HepG2 (cell line): ENCODE results near the gene KXD1. TPM values are rescaled to one million over a fixed set of nuclear protein-coding genes. Genes with fewer than 3 reads are reported as not detected.
A peak's percentile ranks its signal among the peaks of the same experiment; 100 is the strongest.

Experiments used
- ARID2 ChIP-seq: sonication (generic); formaldehyde crosslinking; IDR thresholded peaks from 2 replicates; pipeline ENCODE4 v1.8.1; 2022; ENCODE audit warnings: mild to moderate bottlenecking, missing genetic modification reagents, borderline replicate concordance
- ARNT ChIP-seq: fragments of 450-650 bp; IDR thresholded peaks from 2 replicates; pipeline ENCODE4 v1.6.1; 2017
- ATM ChIP-seq: fragments of 450-650 bp; IDR thresholded peaks from 2 replicates; pipeline ENCODE4 v1.7.1; 2017; ENCODE audit warnings: mild to moderate bottlenecking, borderline replicate concordance
- BCL6 ChIP-seq: IDR thresholded peaks from 2 replicates; pipeline ENCODE4 v1.6.1; 2016; ENCODE audit warnings: missing genetic modification reagents, missing compliant biosample characterization
- CBX2 ChIP-seq, 2 experiments: fragments of 200-600 bp in 1 of 2; sonication (generic); formaldehyde crosslinking in 1 of 2; IDR thresholded peaks; 2 replicates each; pipeline versions ENCODE4 v1.7.0 to v1.8.1; 2018 to 2022; ENCODE audit warnings: low read depth in 2 of 2, low read length in 1 of 2, mild to moderate bottlenecking in 1 of 2, missing genetic modification reagents in 1 of 2
- CBX5 ChIP-seq: sonication (generic); formaldehyde crosslinking; IDR thresholded peaks from 2 replicates; pipeline ENCODE4 v1.4.0; 2020; ENCODE audit warnings: missing genetic modification reagents, borderline replicate concordance
- CEBPB ChIP-seq: IDR thresholded peaks from 2 replicates; pipeline ENCODE4 v1.6.1; 2011; ENCODE audit warnings: low read depth, low read length, improper control_type of control experiment, borderline replicate concordance
- ESRRA ChIP-seq: sonication (generic); formaldehyde crosslinking; IDR thresholded peaks from 2 replicates; pipeline ENCODE4 v1.5.1; 2020; ENCODE audit warnings: mild to moderate bottlenecking, low read depth, missing genetic modification reagents
- FOXA3 ChIP-seq: IDR thresholded peaks from 2 replicates; pipeline ENCODE4 v1.6.1; 2016; ENCODE audit warnings: missing genetic modification reagents, missing compliant biosample characterization
- GTF3A ChIP-seq: sonication (generic); formaldehyde crosslinking; conservative IDR thresholded peaks from 2 replicates; pipeline ENCODE4 v1.4.0; 2020; ENCODE audit warnings: mild to moderate bottlenecking, missing genetic modification reagents
- HOXA5 ChIP-seq: sonication (generic); formaldehyde crosslinking; IDR thresholded peaks from 2 replicates; pipeline ENCODE4 v1.4.0; 2020; ENCODE audit warnings: missing genetic modification reagents
- KDM3A ChIP-seq: IDR thresholded peaks from 2 replicates; pipeline ENCODE4 v1.6.1; 2018; ENCODE audit warnings: low read depth, missing compliant biosample characterization
- KLF15 ChIP-seq: sonication (generic); formaldehyde crosslinking; IDR thresholded peaks from 2 replicates; pipeline ENCODE4 v1.8.1; 2023; ENCODE audit warnings: borderline replicate concordance, mild to moderate bottlenecking, inconsistent platforms, missing genetic modification reagents, mixed read lengths
- MED13 ChIP-seq: sonication (generic); formaldehyde crosslinking; IDR thresholded peaks from 2 replicates; pipeline ENCODE4 v1.5.0; 2020; ENCODE audit warnings: missing genetic modification reagents
- NFE2L1 ChIP-seq: sonication (generic); formaldehyde crosslinking; IDR thresholded peaks from 2 replicates; pipeline ENCODE4 v1.4.0; 2020; ENCODE audit warnings: missing genetic modification reagents, mild to moderate bottlenecking, borderline replicate concordance
- POLR2A ChIP-seq, 2 experiments: IDR thresholded peaks; 2 replicates each; pipeline ENCODE4 v1.6.1; 2011; ENCODE audit warnings: low read depth in 2 of 2, low read length in 2 of 2, mild to moderate bottlenecking in 1 of 2, moderate library complexity in 1 of 2; ENCODE audit not compliant: insufficient read depth in 1 of 2
- SATB2 ChIP-seq: sonication (generic); formaldehyde crosslinking; IDR thresholded peaks from 2 replicates; pipeline ENCODE4 v1.5.0; 2020; ENCODE audit warnings: missing genetic modification reagents
- ZBTB10 ChIP-seq: sonication (generic); formaldehyde crosslinking; IDR thresholded peaks from 2 replicates; pipeline ENCODE4 v1.4.0; 2020; ENCODE audit warnings: missing genetic modification reagents, borderline replicate concordance
- ZBTB21 ChIP-seq: sonication (generic); formaldehyde crosslinking; IDR thresholded peaks from 2 replicates; pipeline ENCODE4 v1.4.0; 2020; ENCODE audit warnings: missing genetic modification reagents
- ZFP36 ChIP-seq: fragments of 150-350 bp; IDR thresholded peaks from 2 replicates; pipeline ENCODE4 v1.6.1; 2018; ENCODE audit warnings: borderline replicate concordance, low read length, low read depth; ENCODE audit not compliant: partially characterized antibody
- ZNF143 ChIP-seq: sonication (generic); formaldehyde crosslinking; IDR thresholded peaks from 2 replicates; pipeline ENCODE4 v1.4.0; 2020; ENCODE audit warnings: missing genetic modification reagents
- ZNF567 ChIP-seq: sonication (generic); formaldehyde crosslinking; IDR thresholded peaks from 2 replicates; pipeline ENCODE4 v1.8.1; 2023; ENCODE audit warnings: mild to moderate bottlenecking, missing genetic modification reagents, borderline replicate concordance
- ZNF660 ChIP-seq: sonication (generic); formaldehyde crosslinking; IDR thresholded peaks from 2 replicates; pipeline ENCODE4 v1.5.1; 2020; ENCODE audit warnings: mild to moderate bottlenecking, low read depth, missing genetic modification reagents, borderline replicate concordance
- polyA plus RNA-seq, 8 experiments: library from polyadenylated mRNA; depleted of rRNA in 3 of 8; stranded (reverse) in 7 of 8; unstranded in 1 of 8; fragments of >200 nt; fragmentation: Illumina TruSeq in 4 of 8; extraction: Trizol in 4 of 8; gene quantifications; 2 replicates each; pipeline versions ENCODE4 v1.2.1 to v1.2.3, GENCODE V29; 2011 to 2016; ENCODE audit warnings: low read depth in 4 of 8, missing spikeins in 1 of 8, mixed read lengths in 1 of 8; ENCODE audit not compliant: insufficient read depth in 1 of 8
- total RNA-seq, 5 experiments: library from RNA; depleted of rRNA; stranded (reverse); fragments of >200 nt; fragmentation: Illumina TruSeq; extraction: Trizol; gene quantifications; 2 replicates each; pipeline ENCODE4 v1.2.3, GENCODE V29; 2016; ENCODE audit warnings: low read depth in 1 of 5
- TF ChIP-seq, protein P1 (sequence below): sonication (generic); formaldehyde crosslinking; IDR thresholded peaks from 2 replicates; pipeline ENCODE4 v1.4.0; 2020; ENCODE audit warnings: mild to moderate bottlenecking, missing genetic modification reagents, borderline replicate concordance
- TF ChIP-seq, protein P2 (sequence below): conservative IDR thresholded peaks from 2 replicates; pipeline ENCODE4 v1.6.1; 2018; ENCODE audit warnings: missing genetic modification reagents

KXD1 gene
- total and polyA plus RNA-seq, 2 of the 13 experiments (the other 11 are each of a cell fraction or from before 2014, with no cell fraction given) = 44.6 to 143 TPM

- peak; percentile 80; the same call in 1 of the 2 replicates for TF ChIP-seq GTF3A
- TF ChIP-seq ZFP36 = no peak
- no peak for TF ChIP-seq ZNF660 (CRISPR knock-in tag)
- peak; percentile 66; the same call in 1 of the 2 replicates for TF ChIP-seq ZNF143 (CRISPR knock-in tag)
- TF ChIP-seq ESRRA (CRISPR knock-in tag) = peak; percentile 91
- no peak for TF ChIP-seq ZBTB10 (CRISPR knock-in tag)
- peak; percentile 67; the same call in 1 of the 2 replicates for TF ChIP-seq KLF15 (CRISPR knock-in tag)
- no peak for TF ChIP-seq ATM
- no peak for TF ChIP-seq ARNT
- peak; percentile 73 for TF ChIP-seq BCL6
- TF ChIP-seq FOXA3 (CRISPR knock-in tag) = peak; percentile 87
- no peak for TF ChIP-seq ARID2 (CRISPR knock-in tag)
- TF ChIP-seq SATB2 (CRISPR knock-in tag) = no peak; the same call in 1 of the 2 replicates
- TF ChIP-seq, protein P1, sequence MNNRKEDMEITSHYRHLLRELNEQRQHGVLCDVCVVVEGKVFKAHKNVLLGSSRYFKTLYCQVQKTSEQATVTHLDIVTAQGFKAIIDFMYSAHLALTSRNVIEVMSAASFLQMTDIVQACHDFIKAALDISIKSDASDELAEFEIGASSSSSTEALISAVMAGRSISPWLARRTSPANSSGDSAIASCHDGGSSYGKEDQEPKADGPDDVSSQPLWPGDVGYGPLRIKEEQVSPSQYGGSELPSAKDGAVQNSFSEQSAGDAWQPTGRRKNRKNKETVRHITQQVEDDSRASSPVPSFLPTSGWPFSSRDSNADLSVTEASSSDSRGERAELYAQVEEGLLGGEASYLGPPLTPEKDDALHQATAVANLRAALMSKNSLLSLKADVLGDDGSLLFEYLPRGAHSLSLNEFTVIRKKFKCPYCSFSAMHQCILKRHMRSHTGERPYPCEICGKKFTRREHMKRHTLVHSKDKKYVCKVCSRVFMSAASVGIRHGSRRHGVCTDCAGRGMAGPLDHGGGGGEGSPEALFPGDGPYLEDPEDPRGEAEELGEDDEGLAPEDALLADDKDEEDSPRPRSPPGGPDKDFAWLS (CRISPR knock-in tag) = peak; percentile 34; the same call in 1 of the 2 replicates
- peak; percentile 68 to 88; a peak in 3 of 4 replicates for TF ChIP-seq POLR2A (IDR thresholded peaks at IDR 0.05; ENCODE audit: insufficient read depth in 1 of 2, low read depth in 2 of 2, low read length in 2 of 2)
- peak; percentile 100 for TF ChIP-seq ZBTB21 (CRISPR knock-in tag)
- TF ChIP-seq MED13 (CRISPR knock-in tag) = peak; percentile 66; the same call in 1 of the 2 replicates
- TF ChIP-seq, protein P2, sequence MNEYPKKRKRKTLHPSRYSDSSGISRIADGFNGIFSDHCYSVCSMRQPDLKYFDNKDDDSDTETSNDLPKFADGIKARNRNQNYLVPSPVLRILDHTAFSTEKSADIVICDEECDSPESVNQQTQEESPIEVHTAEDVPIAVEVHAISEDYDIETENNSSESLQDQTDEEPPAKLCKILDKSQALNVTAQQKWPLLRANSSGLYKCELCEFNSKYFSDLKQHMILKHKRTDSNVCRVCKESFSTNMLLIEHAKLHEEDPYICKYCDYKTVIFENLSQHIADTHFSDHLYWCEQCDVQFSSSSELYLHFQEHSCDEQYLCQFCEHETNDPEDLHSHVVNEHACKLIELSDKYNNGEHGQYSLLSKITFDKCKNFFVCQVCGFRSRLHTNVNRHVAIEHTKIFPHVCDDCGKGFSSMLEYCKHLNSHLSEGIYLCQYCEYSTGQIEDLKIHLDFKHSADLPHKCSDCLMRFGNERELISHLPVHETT = peak; percentile 94
- no peak for TF ChIP-seq ZNF567 (CRISPR knock-in tag)
- TF ChIP-seq KDM3A = peak; percentile 97
- no peak for TF ChIP-seq CBX2 (IDR thresholded peaks at IDR 0.05; ENCODE audit: low read depth, low read length)
- TF ChIP-seq CBX2 (CRISPR knock-in tag; IDR thresholded peaks at IDR 0.05; ENCODE audit: low read depth) = no peak
- peak; percentile 97; the same call in 1 of the 2 replicates for TF ChIP-seq CBX5 (CRISPR knock-in tag)
- TF ChIP-seq NFE2L1 (CRISPR knock-in tag) = no peak
- peak; percentile 71 for TF ChIP-seq HOXA5 (CRISPR knock-in tag)
- peak; percentile 55; the same call in 1 of the 2 replicates for TF ChIP-seq CEBPB
Observed at GRCh38 chr19:18571564-18572344, 14.1 kb downstream of the KXD1 start, which contains the start of gene UBA52 (continued).
